GM18498 (cell line): ENCODE data around the gene NDUFA12.

Experiments
- ATAC-seq: cut with Tn5 transposase; IDR thresholded peaks from one replicate; pipeline ENCODE4 v1.9.1; 2021; ENCODE audit warnings: mild to moderate bottlenecking, moderate library complexity; ENCODE audit not compliant: unreplicated experiment

NDUFA12 gene

GRCh38 chr12:94942663-94943062 lies 60.8 kb downstream of the NDUFA12 start:
- ATAC-seq, result no peak

DNA sequence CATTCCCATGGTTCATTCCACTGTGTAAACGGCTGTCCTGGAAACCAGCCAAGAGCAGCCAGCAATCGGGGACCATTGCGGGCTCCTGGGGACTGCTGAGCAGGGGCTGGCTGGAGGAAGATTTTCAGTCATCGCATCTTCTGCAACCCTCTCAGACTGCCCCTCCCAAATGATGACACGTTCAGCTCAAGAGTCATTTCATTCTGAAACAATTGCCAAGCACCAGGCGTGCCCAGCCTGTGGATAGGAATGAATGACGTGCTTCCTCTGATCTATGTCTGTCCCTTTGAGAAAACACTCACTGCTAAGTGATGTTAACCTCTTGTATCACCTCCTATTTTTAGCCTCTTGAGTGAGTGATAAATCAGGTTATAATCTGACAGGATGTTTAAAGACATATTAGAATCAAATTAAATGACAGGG lies 62.0 kb downstream of the NDUFA12 start:
- no peak for ATAC-seq

- no peak for ATAC-seq
These were observed 62.7 kb downstream of the NDUFA12 start for GRCh38 chr12:94940771-94941170.

DNA sequence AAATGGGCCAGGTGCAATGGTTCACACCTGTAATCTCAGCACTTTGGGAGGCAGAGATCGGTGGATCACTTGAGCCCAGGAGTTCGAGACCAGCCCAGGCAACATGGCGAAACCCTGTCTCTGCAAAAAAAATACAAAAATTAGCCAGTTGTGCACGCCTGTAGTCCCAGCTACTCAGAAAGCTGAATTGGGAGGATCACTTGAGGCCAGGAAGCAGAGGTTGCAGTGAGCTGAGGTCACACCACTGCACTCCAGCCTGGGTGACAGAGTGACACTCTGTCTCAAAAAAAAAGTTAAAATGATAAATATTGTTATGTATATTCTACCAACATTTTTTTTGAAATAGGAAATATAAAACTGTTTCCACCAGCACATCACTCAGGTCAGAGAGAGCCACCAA lies 64.9 kb downstream of the NDUFA12 start:
- ATAC-seq, result no peak

DNA sequence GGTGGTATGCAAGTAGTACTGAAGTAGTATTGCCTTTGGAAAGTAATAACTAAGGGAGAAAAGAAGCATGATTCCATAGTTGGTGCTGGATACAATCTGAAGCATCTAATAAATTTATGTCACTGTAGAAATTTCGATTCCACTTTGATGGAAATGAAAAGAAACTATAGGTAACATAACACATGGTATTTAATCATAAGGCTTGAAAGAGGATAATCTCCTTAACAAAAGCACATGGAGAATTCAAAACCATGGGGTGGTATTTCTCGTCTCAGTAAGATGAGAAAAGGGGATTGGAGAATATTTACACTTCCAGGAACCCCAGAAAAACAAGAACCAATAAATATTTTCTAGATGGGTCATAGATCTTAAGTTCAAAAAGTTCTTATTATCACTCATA lies 72.7 kb downstream of the NDUFA12 start:
- ATAC-seq, result no peak

- no peak for ATAC-seq
These were observed 73.3 kb downstream of the NDUFA12 start for GRCh38 chr12:94930216-94930654.

DNA sequence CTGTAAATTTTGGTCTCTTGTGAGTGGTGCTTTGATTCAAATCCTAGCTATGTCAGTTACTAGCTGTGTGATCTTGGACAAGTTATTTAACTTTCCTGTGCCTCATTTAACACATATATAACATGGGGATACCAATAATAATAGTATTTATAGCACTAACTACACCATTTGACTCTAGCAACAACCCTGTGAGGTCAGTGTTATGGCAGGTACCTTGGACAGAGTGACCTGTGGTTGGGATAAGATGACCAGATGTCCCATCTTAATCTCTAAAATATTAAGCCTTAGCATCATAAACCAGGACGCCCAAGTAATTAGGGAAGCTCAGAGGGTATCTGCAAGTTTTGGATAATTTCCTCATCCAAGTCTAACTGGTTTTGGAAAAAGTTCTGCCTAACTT lies 73.7 kb downstream of the NDUFA12 start:
- no peak for ATAC-seq

DNA sequence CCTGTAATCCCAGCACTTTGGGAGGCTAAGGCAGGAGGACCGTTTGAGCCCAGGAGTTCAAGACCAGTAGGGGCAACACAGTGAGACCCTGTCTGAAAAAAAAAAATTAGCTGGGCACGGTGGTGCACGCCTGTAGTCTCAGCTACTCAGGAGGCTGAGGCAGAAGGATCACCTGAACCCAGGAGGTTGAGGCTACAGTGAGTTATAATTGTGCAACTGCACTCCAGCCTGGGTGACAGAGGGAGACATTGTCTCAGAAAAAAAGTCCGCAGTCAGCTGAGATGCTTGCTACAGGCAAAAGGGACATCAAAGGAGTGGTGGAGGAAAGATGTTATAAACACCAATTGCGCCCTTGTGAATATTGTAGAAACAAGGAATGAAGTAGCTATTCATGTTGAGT lies 77.8 kb downstream of the NDUFA12 start:
- ATAC-seq, result no peak

GRCh38 chr12:94925206-94925605 lies 78.3 kb downstream of the NDUFA12 start:
- ATAC-seq, result no peak

DNA sequence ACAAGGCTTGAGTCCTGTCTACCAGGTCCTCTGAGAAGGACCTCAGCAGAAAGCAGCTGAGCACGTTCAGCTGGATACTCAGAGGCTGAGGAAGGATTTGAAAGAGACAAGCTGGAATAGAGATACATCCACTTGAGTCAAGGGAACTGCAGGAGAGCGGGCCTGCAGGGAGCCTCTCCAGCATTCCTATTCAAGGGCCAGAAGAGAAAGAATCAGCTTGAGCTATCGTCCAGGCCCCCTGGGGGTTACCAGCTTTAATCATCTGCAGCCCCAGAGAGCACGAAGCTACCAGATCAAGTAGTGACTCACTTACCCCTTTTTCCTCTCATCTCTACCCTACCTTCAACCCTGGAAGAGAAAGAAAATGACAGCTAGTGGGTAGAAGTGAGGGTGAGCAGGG lies 80.9 kb downstream of the NDUFA12 start:
- no peak for ATAC-seq
